HG03045 (cell line): ENCODE results near the gene PLA2G15.

ENCODE experiments used
- ATAC-seq: cut with Tn5 transposase; IDR thresholded peaks from one replicate; pipeline ENCODE4 v1.9.1; 2021; ENCODE audit warnings: mild to moderate bottlenecking, moderate library complexity; ENCODE audit not compliant: unreplicated experiment

The PLA2G15 gene, protein sequence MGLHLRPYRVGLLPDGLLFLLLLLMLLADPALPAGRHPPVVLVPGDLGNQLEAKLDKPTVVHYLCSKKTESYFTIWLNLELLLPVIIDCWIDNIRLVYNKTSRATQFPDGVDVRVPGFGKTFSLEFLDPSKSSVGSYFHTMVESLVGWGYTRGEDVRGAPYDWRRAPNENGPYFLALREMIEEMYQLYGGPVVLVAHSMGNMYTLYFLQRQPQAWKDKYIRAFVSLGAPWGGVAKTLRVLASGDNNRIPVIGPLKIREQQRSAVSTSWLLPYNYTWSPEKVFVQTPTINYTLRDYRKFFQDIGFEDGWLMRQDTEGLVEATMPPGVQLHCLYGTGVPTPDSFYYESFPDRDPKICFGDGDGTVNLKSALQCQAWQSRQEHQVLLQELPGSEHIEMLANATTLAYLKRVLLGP

DNA sequence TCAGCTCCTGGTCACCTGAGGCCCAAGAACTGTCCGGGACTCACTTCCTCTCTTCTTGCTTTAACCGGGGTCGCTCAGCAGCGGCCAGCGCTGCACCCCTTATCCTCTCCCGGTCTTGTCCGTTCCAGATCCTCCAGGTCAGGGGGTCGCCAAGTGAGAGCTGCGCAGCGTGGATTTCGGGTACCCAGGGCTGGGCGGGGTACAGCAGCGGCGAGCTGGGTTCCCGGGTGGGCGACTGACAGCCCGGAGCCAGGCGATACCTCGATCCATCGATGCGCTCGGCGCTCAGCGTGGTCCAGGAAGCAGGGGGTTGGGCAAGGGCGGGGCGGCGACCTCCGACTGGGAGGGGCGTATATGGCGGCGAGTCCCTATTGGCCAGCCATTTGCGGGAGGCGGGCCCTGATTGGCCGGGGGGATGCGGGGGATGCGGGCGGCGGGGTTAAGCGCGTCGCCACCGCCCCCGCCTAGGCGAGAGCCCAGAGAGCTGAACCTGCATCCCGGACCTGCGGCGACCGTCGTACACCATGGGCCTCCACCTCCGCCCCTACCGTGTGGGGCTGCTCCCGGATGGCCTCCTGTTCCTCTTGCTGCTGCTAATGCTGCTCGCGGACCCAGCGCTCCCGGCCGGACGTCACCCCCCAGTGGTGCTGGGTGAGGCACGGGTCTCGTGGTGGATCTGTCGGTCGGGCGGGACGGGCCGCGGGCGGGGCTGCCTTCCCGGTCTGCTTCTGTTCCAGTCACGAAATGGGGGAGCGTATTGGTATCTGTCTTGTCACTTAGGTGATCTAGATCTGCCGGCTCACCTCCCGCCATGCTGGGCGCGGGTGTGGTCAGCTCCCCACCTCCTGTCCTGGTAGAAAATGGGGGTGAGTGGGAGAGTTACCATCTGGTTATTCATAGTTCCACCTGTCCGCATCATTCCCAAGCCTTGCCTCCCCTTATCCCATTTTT lies at the start of gene PLA2G15:
PLA2G15 (plus strand) TSS at position 471 of the 951 bp plus-strand sequence; CDS start at position 525, 54 bp downstream.
- ATAC-seq = peak; percentile 85

- no peak for ATAC-seq
Observed at GRCh38 chr16:68197250-68197649, 47.9 kb upstream of the PLA2G15 start.

- no peak for ATAC-seq
Observed at GRCh38 chr16:68200088-68200783, 44.9 kb upstream of the PLA2G15 start.

DNA sequence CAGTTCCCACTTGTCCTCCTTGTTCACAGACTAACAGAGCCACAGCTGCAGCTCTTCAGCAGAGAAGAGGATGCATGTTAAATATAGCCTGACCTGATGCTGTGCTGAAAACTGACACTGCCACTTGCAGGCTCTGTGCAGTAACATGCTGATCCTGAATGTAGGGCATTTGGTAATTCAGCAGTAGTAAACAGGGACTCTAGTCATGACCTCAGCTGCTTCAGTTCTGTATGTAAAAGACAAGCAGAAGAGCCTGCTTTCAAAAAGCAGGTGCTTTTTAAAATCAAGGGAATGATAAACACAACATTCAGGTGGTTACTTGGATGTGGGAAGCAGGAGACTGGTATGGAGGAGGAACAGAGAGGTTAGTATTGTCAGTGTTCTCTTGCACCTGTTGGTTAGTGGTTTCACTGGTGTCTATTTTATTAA lies 43.1 kb upstream of the PLA2G15 start:
- no peak for ATAC-seq

- no peak for ATAC-seq
Observed at GRCh38 chr16:68206245-68206644, 38.9 kb upstream of the PLA2G15 start.

- ATAC-seq = no peak
Observed at GRCh38 chr16:68214726-68215125, 30.4 kb upstream of the PLA2G15 start.

DNA sequence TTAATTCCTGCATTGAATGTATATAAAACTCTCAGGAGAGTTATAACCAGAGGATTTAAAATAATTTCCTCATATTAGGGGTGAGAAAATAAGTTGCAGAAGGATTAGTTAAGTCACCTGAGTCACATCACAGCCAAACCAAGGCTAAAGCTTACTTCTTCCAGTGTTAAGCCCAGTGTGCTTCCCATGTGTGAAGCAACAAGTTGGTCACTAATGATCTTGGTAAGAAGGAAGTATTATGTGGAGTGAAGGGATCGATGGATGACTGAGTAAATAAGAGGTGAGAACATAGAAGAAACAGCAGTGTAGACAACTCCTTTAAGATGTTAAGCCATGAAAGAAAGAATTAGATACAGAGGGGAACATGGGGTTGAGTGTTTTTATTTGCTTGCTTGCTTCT lies 29.9 kb upstream of the PLA2G15 start:
- ATAC-seq = no peak

GRCh38 chr16:68216240-68216639 lies 28.9 kb upstream of the PLA2G15 start:
- no peak for ATAC-seq

- no peak for ATAC-seq
Observed at GRCh38 chr16:68217506-68217905, 27.7 kb upstream of the PLA2G15 start.

- no peak for ATAC-seq
Observed at GRCh38 chr16:68219725-68220351, 25.3 kb upstream of the PLA2G15 start.

- ATAC-seq = no peak
Observed at GRCh38 chr16:68223072-68223471, 22.1 kb upstream of the PLA2G15 start.

DNA sequence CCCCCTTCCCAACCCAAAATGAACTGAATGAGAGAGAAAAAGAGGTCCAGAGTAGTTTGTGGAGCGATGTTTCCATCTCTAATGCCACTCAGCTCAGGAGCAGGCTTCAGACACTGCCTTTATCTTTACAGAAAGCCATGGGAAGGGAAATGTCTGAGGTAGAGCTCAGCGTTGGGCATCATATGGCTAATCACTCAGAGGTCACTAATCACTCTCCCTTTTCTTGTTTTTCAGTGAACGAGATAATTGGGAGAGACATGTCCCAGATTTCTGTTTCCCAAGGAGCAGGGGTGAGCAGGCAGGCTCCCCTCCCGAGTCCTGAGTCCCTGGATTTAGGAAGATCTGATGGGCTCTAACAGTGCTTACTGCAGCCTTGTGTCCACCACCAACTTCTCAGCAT lies 19.1 kb upstream of the PLA2G15 start:
- ATAC-seq = no peak

DNA sequence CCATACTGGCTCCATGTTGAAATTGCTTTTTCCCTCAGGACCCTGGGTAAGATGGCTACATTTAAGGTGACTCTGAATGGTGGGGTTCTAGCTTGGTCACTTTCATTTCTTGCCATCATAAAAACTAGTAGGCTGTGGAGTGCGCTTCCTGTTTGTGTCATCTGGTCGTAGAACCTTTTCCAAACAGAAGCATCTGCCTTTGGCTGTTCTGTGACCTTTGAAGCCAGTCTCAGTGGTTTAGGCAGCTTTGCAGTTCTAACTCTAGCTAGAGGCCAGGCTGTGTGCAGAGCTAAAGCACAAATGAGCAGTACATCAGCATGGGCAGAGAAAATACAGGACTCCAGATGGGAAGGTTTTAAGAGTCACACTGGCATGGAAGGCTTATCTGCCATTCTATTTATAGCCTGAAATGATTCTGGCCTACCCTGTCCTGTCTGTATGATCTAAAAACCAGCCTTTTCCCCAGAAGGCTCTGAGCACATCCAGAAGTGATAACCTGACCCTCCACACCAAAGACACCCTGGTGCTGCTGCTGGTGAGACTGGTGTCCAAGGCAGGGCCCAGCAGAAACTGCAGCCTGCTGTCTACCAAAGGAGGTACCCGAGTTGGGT lies 17.9 kb upstream of the PLA2G15 start:
- ATAC-seq = no peak

DNA sequence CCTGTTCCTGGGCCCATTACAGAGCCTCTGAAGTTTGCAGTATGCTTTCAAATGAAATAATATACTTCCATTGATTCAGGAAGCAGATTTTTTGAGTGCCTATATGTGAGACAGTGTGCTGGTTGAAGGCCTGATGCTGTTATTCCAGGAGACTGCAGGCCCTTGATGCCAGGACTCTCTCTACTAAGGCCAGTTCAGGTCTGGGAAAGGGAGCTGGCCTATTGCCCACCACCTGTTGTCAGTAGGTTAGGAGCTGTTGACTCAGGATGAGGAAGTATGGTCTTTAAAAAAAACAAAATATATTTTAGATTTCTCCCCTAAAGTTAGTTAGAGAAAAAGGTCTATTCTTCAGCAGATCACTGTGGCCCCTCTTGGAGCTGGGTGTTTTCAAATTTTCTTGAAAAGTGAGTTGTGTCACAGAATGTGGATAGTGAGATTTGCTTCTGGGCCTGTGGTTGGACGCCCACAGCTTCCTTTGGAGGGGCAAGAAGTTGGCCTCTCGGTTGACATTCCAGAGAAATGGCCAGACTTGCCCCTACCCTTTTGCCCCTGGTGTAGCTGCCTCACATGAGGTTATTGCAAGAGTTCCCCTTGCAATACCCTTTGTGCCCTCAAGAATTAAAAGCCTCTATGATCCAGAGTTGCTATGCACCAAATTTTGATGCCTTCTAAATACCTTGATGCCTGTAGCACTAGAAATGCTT lies 17.2 kb upstream of the PLA2G15 start:
- no peak for ATAC-seq

- ATAC-seq = no peak
Observed at GRCh38 chr16:68228652-68229051, 16.5 kb upstream of the PLA2G15 start.

- no peak for ATAC-seq
Observed at GRCh38 chr16:68229431-68230175, 15.6 kb upstream of the PLA2G15 start.

- ATAC-seq = no peak
Observed at GRCh38 chr16:68230176-68230571, 15.0 kb upstream of the PLA2G15 start.

GRCh38 chr16:68230956-68231355 lies 14.2 kb upstream of the PLA2G15 start:
- ATAC-seq = no peak
